NAMALWA (cell line): ENCODE data around the gene PURB.
"Not testable (repeated sequence)": the region's sequence is repeated elsewhere in the genome, so short reads cannot be mapped to it uniquely, and the experiment has no call there.

Experiments used
- DNase-seq: peaks from one replicate; pipeline ENCODE4 v3.0.0-alpha.2; 2015; ENCODE audit warnings: low spot score

The PURB gene

GRCh38 chr7:44885394-44886317 is at the start of gene PURB:
PURB (minus strand) TSS chr7:44885530; CDS start chr7:44885348, 182 bp downstream.
- peak; percentile 99 for DNase-seq

GRCh38 chr7:44935016-44935415 is 49.7 kb upstream of the PURB start:
- no peak for DNase-seq

GRCh38 chr7:44934510-44934909 is 49.2 kb upstream of the PURB start:
- DNase-seq: not testable (repeated sequence)

GRCh38 chr7:44930921-44931320 is 45.6 kb upstream of the PURB start:
- no peak for DNase-seq

- DNase-seq: no peak
Observed at GRCh38 chr7:44922351-44922694, 37.0 kb upstream of the PURB start.

GRCh38 chr7:44921607-44922350 is 36.4 kb upstream of the PURB start:
- peak; percentile 91 for DNase-seq

GRCh38 chr7:44920119-44920518 is 34.8 kb upstream of the PURB start:
- DNase-seq: no peak

GRCh38 chr7:44918029-44918428 is 32.7 kb upstream of the PURB start:
- DNase-seq: no peak

- DNase-seq: no peak
Observed at GRCh38 chr7:44917465-44917864, 32.1 kb upstream of the PURB start.

- no peak for DNase-seq
Observed at GRCh38 chr7:44914992-44915607, 29.8 kb upstream of the PURB start.

- DNase-seq: no peak
Observed at GRCh38 chr7:44912775-44913347, 27.5 kb upstream of the PURB start.

GRCh38 chr7:44911911-44912310 is 26.6 kb upstream of the PURB start:
- DNase-seq: no peak

GRCh38 chr7:44909596-44910389 is 24.5 kb upstream of the PURB start:
- DNase-seq: no peak

- DNase-seq: no peak
Observed at GRCh38 chr7:44906965-44907364, 21.6 kb upstream of the PURB start.

- DNase-seq: no peak
Observed at GRCh38 chr7:44905002-44905635, 19.8 kb upstream of the PURB start.

GRCh38 chr7:44899443-44899842 is 14.1 kb upstream of the PURB start:
- DNase-seq: no peak

- DNase-seq: peak; percentile 49
Observed at GRCh38 chr7:44898039-44898438, 12.7 kb upstream of the PURB start.

- DNase-seq: no peak
Observed at GRCh38 chr7:44897309-44897708, 12.0 kb upstream of the PURB start.

- no peak for DNase-seq
Observed at GRCh38 chr7:44894888-44895580, 9.7 kb upstream of the PURB start.

- no peak for DNase-seq
Observed at GRCh38 chr7:44893710-44894234, 8.4 kb upstream of the PURB start.
